ENCODE results near the gene OCSTAMP.

OCSTAMP gene

GRCh38 chr20:46573788-46574584, 23.5 kb upstream of the OCSTAMP start:
- DNase-seq (ENCODE audit: extremely low read depth, low read depth), result no peak
- no peak for TF ChIP-seq CTCF (IDR thresholded peaks at IDR 0.05; ENCODE audit: low read depth, low read length, missing control alignments)
- no peak overlapping the region for H3K4me3 ChIP-seq (replicated peaks; ENCODE audit: low read depth, low read length)

- TF ChIP-seq CTCF (IDR thresholded peaks at IDR 0.05; ENCODE audit: low read depth, low read length, missing control alignments), result no peak
- DNase-seq (ENCODE audit: extremely low read depth, low read depth), result no peak
- no peak overlapping the region for H3K4me3 ChIP-seq (replicated peaks; ENCODE audit: low read depth, low read length)
Measured at GRCh38 chr20:46573234-46573633, 22.8 kb upstream of the OCSTAMP start.

GRCh38 chr20:46572790-46573189, 22.3 kb upstream of the OCSTAMP start:
- TF ChIP-seq CTCF (IDR thresholded peaks at IDR 0.05; ENCODE audit: low read depth, low read length, missing control alignments), result no peak
- H3K4me3 ChIP-seq (replicated peaks; ENCODE audit: low read depth, low read length), result no peak overlapping the region
- DNase-seq (ENCODE audit: extremely low read depth, low read depth), result no peak

GRCh38 chr20:46572153-46572552, 21.7 kb upstream of the OCSTAMP start:
- TF ChIP-seq CTCF (IDR thresholded peaks at IDR 0.05; ENCODE audit: low read depth, low read length, missing control alignments), result no peak
- DNase-seq (ENCODE audit: extremely low read depth, low read depth), result no peak
- no peak overlapping the region for H3K4me3 ChIP-seq (replicated peaks; ENCODE audit: low read depth, low read length)

- DNase-seq (ENCODE audit: extremely low read depth, low read depth), result no peak
- no peak overlapping the region for H3K4me3 ChIP-seq (replicated peaks; ENCODE audit: low read depth, low read length)
- no peak for TF ChIP-seq CTCF (IDR thresholded peaks at IDR 0.05; ENCODE audit: low read depth, low read length, missing control alignments)
Measured at GRCh38 chr20:46571418-46571817, 21.0 kb upstream of the OCSTAMP start.

GRCh38 chr20:46570956-46571355, 20.5 kb upstream of the OCSTAMP start:
- no peak for TF ChIP-seq CTCF (IDR thresholded peaks at IDR 0.05; ENCODE audit: low read depth, low read length, missing control alignments)
- no peak for DNase-seq (ENCODE audit: extremely low read depth, low read depth)
- H3K4me3 ChIP-seq (replicated peaks; ENCODE audit: low read depth, low read length), result no peak overlapping the region

GRCh38 chr20:46569961-46570360, 19.5 kb upstream of the OCSTAMP start:
- DNase-seq (ENCODE audit: extremely low read depth, low read depth), result no peak
- TF ChIP-seq CTCF (IDR thresholded peaks at IDR 0.05; ENCODE audit: low read depth, low read length, missing control alignments), result no peak
- no peak overlapping the region for H3K4me3 ChIP-seq (replicated peaks; ENCODE audit: low read depth, low read length)

All from HFF-Myc (cell line).